PC-3 (cell line): ENCODE results near the gene MRPL14. TPM values are rescaled to one million over a fixed set of nuclear protein-coding genes. Genes with fewer than 3 reads are reported as not detected.

Experiments used
- ATAC-seq: fragments of 200-7000 bp; cut with Tn5 transposase; 2 replicates; pipeline ENCODE4 v1.9.1; 2020; ENCODE audit warnings: mild to moderate bottlenecking, moderate library complexity
- BruUV-seq: library from RNA; stranded (reverse); fragments of 400-500 nt; replicated peaks from 2 replicates; lab custom pipeline; 2021; lab: Mats Ljungman, UMichigan
- CTCF ChIA-PET: fragments of 300-600 bp; sonication (Branson Sonifier 250); formaldehyde crosslinking; loops from one replicate; lab custom pipeline; 2022; ENCODE audit warnings: antibody characterized with exemption; lab: Charles Lee
- POLR2A ChIA-PET: fragments of 300-600 bp; sonication (Branson Sonifier 250); formaldehyde crosslinking; loops from one replicate; lab custom pipeline; 2022; ENCODE audit warnings: antibody characterized with exemption; ENCODE audit not compliant: unreplicated experiment; lab: Charles Lee
- DNase-seq: peaks from one replicate; pipeline ENCODE4 v3.0.0-alpha.2; 2015
- H2AFZ ChIP-seq: fragments of 300-600 bp; sonication (generic); 2 replicates; pipeline ENCODE4 v1.6.0; 2016; ENCODE audit warnings: antibody characterized with exemption, low read length
- H3F3A ChIP-seq: fragments of 300-600 bp; sonication (generic); one replicate; pipeline ENCODE4 v1.6.0; 2017; ENCODE audit warnings: antibody characterized with exemption, low read length, control low read depth, mild to moderate bottlenecking; ENCODE audit not compliant: unreplicated experiment
- H3K27ac ChIP-seq: fragments of 300-600 bp; sonication (generic); 2 replicates; pipeline ENCODE4 v1.5.1; 2016; ENCODE audit warnings: mild to moderate bottlenecking, low read length
- H3K27me3 ChIP-seq: fragments of 300-600 bp; sonication (generic); 2 replicates; pipeline ENCODE4 v1.6.1; 2016; ENCODE audit warnings: low read length, mixed read lengths
- H3K36me3 ChIP-seq: fragments of 300-600 bp; sonication (generic); 2 replicates; pipeline ENCODE4 v1.6.1; 2016; ENCODE audit warnings: low read depth, mixed run types, low read length, mixed read lengths
- H3K4me1 ChIP-seq: fragments of 300-600 bp; sonication (generic); 2 replicates; pipeline ENCODE4 v1.5.1; 2016; ENCODE audit warnings: low read length; ENCODE audit not compliant: insufficient read depth
- H3K4me2 ChIP-seq: fragments of 300-600 bp; sonication (generic); 2 replicates; pipeline ENCODE4 v1.6.0; 2016; ENCODE audit warnings: low read length
- H3K4me3 ChIP-seq: fragments of 300-600 bp; sonication (generic); 2 replicates; pipeline ENCODE4 v1.5.1; 2016; ENCODE audit warnings: mild to moderate bottlenecking, low read length, mixed read lengths
- H3K79me2 ChIP-seq: fragments of 300-600 bp; sonication (generic); 2 replicates; pipeline ENCODE4 v1.6.1; 2017; ENCODE audit warnings: low read length, mixed read lengths
- H3K9ac ChIP-seq: fragments of 300-600 bp; sonication (generic); 2 replicates; pipeline ENCODE4 v1.6.0; 2016; ENCODE audit warnings: mild to moderate bottlenecking, low read length
- H3K9me2 ChIP-seq: fragments of 300-600 bp; sonication (generic); replicated peaks from 2 replicates; pipeline ENCODE4 v1.6.1; 2016; ENCODE audit warnings: mixed run types, low read length, mixed read lengths
- H3K9me3 ChIP-seq: fragments of 300-600 bp; sonication (generic); 2 replicates; pipeline ENCODE4 v1.6.1; 2016; ENCODE audit warnings: low read length, mixed read lengths
- H4K20me1 ChIP-seq: fragments of 300-600 bp; sonication (generic); 2 replicates; pipeline ENCODE4 v1.6.1; 2016; ENCODE audit warnings: low read length, mixed read lengths
- EZH2 ChIP-seq: fragments of 300-600 bp; sonication (generic); IDR thresholded peaks from one replicate; pipeline ENCODE4 v1.6.1; 2017; ENCODE audit warnings: antibody characterized with exemption, mild to moderate bottlenecking, low read length; ENCODE audit not compliant: unreplicated experiment
- EZH2phosphoT487 ChIP-seq: fragments of 300-600 bp; sonication (generic); IDR thresholded peaks from 2 replicates; pipeline ENCODE4 v1.6.1; 2018; ENCODE audit warnings: mild to moderate bottlenecking, antibody characterized with exemption, low read length, borderline replicate concordance
- intact Hi-C: fragments of 100-400 bp; cut with micrococcal nuclease; formaldehyde crosslinking; loops from 2 replicates; pipeline ENCODE4 v1.9.0; 2023
- total RNA-seq: library from RNA; depleted of rRNA; stranded (reverse); fragments of >200 nt; gene quantifications from 2 replicates; pipeline ENCODE4 v1.2.3, GENCODE V29; 2014
- TF ChIP-seq, protein P1 (sequence below): fragments of 300-600 bp; sonication (generic); conservative IDR thresholded peaks from 2 replicates; pipeline ENCODE4 v1.5.1; 2017; ENCODE audit warnings: antibody characterized with exemption, low read depth, mild to moderate bottlenecking, low read length

Gene MRPL14
- total RNA-seq, 1 experiment from 2014 or later: 192 TPM

DNA sequence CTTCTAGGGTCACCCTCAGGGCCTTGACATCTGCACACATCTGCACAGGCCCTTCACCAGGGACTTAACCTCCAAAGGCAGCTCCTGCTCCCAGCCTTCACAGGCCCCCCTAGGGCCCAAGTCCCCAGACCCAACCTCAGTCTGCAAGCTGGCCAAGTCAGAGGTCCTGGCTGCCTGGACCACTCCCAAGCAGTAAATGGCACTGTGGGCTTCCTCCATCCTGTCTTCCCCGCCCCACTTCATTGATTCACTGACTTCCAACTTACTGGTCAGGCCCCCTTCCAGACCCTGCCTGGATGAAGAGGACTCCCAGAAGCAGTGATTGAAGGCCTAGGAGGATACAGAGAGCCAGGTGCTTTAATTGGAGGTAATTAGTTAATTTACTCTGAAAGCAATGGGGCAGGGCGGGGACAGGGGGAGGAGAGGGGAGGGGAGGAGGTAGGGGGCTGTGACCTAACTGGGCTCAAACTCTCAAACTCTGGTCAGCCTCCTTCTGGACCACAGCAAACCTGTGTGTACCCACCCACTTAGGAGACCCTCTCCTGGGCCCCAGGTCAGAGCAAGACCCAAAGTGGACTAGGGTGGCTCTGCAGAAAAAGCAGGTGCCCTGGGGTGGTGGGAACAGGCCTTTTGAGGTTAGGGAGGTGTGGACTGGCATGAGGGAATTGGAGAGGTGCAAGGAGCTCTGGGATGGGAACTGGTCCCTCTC is 51.5 kb downstream of the MRPL14 start:
- Histone ChIP-seq H3K9ac (no peak overlapping the region), H3K27ac (no peak overlapping the region), H3F3A (no peaks in the 10 kb centered on the region), H3K4me1 (peaks cover 42% of the 10 kb centered on the region), H3K9me2 (no peaks in the 10 kb centered on the region), H4K20me1 (no peaks in the 10 kb centered on the region), H3K36me3 (no peaks in the 10 kb centered on the region), H3K79me2 (no peaks in the 10 kb centered on the region), H3K4me3 (no peak overlapping the region), H3K27me3 (no peaks in the 10 kb centered on the region), H3K9me3 (no peaks in the 10 kb centered on the region), H3K4me2 (no peak overlapping the region), H2AFZ (no peak overlapping the region)
- POLR2A ChIA-PET: no interaction called here
- DNase-seq (no peak), ATAC-seq (no peak)
- CTCF ChIA-PET: no interaction called here
- no TSS peak for BruUV-seq
- TF ChIP-seq EZH2 (no peak), EZH2phosphoT487 (no peak)
- TF ChIP-seq, protein P1, sequence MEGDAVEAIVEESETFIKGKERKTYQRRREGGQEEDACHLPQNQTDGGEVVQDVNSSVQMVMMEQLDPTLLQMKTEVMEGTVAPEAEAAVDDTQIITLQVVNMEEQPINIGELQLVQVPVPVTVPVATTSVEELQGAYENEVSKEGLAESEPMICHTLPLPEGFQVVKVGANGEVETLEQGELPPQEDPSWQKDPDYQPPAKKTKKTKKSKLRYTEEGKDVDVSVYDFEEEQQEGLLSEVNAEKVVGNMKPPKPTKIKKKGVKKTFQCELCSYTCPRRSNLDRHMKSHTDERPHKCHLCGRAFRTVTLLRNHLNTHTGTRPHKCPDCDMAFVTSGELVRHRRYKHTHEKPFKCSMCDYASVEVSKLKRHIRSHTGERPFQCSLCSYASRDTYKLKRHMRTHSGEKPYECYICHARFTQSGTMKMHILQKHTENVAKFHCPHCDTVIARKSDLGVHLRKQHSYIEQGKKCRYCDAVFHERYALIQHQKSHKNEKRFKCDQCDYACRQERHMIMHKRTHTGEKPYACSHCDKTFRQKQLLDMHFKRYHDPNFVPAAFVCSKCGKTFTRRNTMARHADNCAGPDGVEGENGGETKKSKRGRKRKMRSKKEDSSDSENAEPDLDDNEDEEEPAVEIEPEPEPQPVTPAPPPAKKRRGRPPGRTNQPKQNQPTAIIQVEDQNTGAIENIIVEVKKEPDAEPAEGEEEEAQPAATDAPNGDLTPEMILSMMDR: no peak
- intact Hi-C loops: loop anchor here (2.0 kb wide), 1 partner anchor 149 kb away; no protein-coding TSS in a partner anchor

DNA sequence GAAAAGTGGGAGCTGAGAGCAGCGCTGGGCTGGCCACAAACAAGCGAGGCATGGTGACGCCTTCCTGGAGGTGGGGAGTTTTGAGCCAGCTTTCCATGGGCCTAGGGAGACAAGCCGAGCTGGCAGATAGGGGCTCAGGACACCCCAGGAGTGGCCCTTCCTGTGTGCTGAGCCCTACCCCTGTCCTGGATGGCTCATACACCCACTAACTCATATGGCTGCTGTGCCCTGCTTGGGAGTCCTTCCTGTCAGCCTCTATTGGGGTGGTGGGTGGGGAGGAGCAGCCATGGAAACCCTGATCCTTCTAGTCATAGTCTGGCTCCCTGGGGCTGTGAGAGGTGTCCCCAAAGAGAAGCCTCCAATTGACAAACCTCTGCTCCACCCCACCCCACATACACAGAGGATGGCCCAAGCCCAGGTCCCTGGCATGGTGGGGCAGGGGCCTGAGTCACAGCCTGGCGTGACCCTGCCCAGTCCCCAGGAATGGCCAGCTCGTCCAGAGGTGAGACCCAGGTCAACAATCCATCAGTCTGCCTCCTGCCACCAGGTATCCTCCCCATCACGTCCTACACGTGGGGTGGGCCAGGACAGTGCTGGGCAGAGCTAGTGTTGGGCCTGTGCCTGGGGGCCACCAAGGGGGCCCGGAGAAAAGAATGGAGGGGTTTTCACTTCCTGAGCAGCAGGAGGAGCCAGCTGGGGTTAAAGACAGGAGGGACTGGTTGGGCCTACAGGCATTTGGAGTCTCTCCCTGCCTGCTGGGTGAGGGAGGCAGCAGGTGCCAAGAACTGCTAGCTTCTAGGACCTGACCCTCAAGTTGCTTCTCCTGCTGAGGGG is 52.2 kb downstream of the MRPL14 start:
- Histone ChIP-seq H3K4me2 (no peak overlapping the region; the same call in 1 of the 2 replicates), H3K4me1 (peaks cover 43% of the 10 kb centered on the region), H4K20me1 (no peaks in the 10 kb centered on the region), H3K27ac (peak overlapping the region; percentile 58), H2AFZ (no peak overlapping the region), H3F3A (no peaks in the 10 kb centered on the region), H3K79me2 (no peaks in the 10 kb centered on the region), H3K9me3 (no peaks in the 10 kb centered on the region), H3K4me3 (no peak overlapping the region), H3K9me2 (no peaks in the 10 kb centered on the region), H3K27me3 (no peaks in the 10 kb centered on the region), H3K9ac (peak overlapping the region; percentile 25; the same call in 1 of the 2 replicates), H3K36me3 (no peaks in the 10 kb centered on the region)
- BruUV-seq: no TSS peak
- TF ChIP-seq, protein P1: no peak
- TF ChIP-seq EZH2: no peak
- no peak for TF ChIP-seq EZH2phosphoT487
- intact Hi-C loops: loop anchor here (1.0 to 2.0 kb wide), 2 partner anchors 148 to 306 kb away; no protein-coding TSS in a partner anchor
- ChIA-PET POLR2A (interaction anchor here (0.6 kb wide), 1 partner anchor 54 kb away, joined by 3 read pairs; no protein-coding TSS in a partner anchor), CTCF (interaction anchor here (0.7 to 2.0 kb wide), 2 partner anchors 17 to 305 kb away, joined by 4 to 5 read pairs; partner anchors contain the start of gene VEGFA)
- DNase-seq: no peak
- ATAC-seq: peak; percentile 2; the same call in 1 of the 2 replicates
